ENCODE results near the gene MYH13.

DNA sequence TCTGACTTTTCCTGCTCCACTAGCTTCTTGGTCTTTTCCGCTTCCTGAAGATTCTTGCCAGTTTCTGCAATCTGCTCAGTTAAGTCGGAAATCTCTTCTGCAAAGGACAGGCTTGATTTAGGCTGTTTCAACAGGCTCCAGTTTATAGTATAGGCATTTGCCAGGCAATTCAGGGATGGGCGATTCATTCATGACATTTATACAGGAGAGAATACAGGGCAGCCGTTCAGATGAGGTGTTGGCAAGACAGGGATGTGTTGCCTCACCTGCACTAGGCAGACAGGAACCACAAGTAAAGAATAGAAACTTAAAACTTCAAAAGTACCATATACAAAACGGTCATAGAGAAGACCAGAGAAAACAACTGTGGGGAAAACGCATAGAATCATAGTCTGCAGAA is 61.7 kb downstream of the MYH13 start:
- no peak for TF ChIP-seq POLR2A (IDR thresholded peaks at IDR 0.05)
- TF ChIP-seq CTCF (IDR thresholded peaks at IDR 0.05), result no peak
- TF ChIP-seq POLR2AphosphoS5 (IDR thresholded peaks at IDR 0.05; ENCODE audit: insufficient read depth in 1 of 2, low read depth in 1 of 2), result no peak
